COLO668 (cell line): Measurements from ENCODE around the gene AP1S3.
A peak's percentile ranks its signal among the peaks of the same experiment; 100 is the strongest.
"Not testable (repeated sequence)": the region's sequence is repeated elsewhere in the genome, so short reads cannot be mapped to it uniquely, and the experiment has no call there.

ENCODE experiments used
- DNase-seq: peaks from one replicate; lab custom pipeline; 2025; ENCODE audit not compliant: unreplicated experiment; lab: John Stamatoyannopoulos, UW

The AP1S3 gene

DNA sequence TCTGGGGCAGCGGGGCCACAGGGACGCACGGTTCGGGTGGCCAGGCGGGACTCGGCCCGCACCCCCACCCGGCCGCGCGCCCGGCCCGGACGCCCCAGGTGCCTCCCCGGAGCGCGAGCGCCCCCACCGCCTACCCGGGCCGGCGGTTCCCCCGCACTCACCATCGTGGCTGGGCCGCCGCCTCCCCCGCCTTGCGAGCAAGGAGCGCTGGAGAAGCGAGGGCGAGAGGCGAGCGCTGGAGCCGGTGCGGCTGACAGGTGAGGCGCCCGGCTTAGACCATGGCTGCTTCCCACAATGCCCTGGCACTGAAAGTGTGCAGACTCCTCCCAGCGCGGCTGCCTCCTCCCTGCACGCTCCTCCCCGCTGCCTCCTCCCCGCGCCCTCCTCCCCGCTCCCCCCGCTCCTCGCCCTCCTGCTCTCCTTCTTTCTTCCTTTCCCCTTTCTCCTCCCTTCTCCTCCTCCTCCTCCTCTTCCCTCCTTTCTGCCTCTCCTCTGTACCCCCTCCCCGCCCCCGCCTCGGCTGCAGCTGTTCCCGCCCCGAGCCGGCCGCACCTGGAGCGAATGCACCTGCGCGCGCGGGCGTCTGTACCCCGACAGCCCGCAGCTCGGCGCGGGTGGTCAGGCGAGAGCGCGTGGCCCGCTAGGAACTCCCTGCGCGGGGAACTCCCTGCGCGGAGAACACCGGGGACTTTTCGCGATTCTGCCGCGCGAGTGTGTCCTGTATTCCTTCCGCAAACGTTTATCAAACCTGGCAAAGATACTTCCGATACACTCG lies at the start of gene AP1S3:
AP1S3 (minus strand) TSS at position 296 of the 775 bp plus-strand sequence; CDS start at position 164, 132 bp downstream.
- peak; percentile 90 for DNase-seq

DNA sequence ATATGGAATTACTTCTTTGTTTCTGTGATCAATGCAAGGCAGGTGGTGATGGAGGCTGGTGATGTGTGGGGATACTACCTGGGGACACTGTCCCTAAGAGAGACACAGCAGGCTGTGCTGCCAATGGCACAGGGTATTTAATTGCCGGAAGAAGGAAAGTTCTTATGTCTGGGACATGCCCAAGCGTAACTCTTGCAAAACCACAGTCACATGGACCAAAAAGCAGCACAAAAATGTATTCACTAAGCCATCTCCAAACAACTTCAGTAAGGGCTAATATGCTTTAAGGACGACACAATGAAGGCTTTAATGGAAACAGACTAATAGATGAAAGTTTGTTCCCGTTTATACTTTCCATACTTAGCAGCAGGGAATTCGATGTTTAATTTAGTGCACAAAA lies 49.7 kb upstream of the AP1S3 start:
- DNase-seq: no peak

DNA sequence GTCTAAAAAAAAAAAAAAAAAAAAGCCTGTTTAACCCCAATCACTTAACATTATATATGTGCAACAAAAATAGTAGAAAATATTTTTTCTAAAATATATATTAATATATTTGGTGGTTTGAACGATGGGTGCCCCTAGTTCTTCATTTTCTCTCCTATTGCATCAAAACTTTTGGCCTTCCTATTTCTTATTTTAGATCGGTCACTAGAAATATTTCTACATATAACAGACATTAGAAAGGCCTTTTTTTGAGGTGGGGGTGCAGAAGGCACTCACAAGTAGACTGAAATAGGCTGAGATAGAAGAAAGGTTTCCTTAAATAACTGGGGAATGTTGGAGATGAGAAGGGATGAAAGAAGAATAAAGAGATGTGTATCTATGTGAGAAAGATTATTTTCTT lies 49.3 kb upstream of the AP1S3 start:
- no peak for DNase-seq

DNA sequence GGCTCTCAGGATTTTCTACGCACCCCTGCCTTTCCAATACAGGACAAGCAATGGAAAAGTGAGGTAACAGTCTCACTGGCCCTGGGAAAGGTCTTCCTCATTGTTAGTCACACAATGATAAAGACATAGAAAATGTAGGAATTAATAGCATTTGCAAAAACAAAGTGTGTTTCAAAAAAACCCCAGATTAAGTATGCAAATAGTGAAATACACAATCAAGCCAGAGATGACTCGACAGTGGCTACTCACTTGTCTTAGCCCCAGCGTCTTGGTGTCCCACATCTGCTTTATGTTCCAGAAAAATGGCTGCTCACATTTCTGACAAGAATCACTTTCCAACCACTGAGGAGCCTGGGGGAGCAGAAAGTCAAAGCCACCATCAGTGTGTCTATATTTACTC lies 47.0 kb upstream of the AP1S3 start:
- DNase-seq: no peak

DNA sequence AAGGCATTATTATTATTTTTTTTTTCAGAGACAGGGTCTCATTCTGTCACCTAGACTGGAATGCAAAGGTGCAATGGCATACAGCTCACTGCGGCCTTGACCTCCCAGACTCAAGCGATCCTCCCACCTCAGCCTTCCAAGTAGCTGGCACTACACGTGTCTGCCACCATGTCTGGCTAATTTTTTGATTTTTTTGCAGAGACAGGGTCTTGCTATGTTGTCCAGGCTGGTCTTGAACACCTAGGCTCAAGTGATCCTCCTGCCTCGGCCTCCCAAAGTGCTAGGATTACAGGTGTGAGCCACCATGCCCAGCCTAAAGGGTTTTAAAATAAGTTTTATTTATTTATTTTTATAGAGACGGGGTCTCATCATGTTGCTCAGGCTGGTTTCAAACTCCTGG lies 45.3 kb upstream of the AP1S3 start:
- DNase-seq: no peak

DNA sequence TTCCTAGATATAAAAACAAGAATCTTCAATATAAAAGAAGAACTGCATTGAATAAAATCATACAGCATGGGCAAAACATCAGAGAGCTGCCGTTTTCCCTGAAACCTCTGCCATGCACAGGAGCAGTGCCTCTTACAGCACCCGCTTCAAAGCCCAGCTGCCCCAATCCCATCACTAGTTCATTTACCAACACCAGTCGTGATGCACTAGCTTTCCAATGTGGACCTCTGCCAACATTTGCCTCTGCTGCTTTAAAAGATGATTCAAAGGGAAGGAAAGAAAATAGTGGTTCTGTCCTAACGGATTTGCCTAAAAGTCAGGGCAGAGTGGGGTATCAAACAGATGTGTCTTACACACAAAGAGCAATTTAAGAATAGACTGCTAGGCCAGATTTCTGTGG lies 43.4 kb upstream of the AP1S3 start:
- no peak for DNase-seq

DNA sequence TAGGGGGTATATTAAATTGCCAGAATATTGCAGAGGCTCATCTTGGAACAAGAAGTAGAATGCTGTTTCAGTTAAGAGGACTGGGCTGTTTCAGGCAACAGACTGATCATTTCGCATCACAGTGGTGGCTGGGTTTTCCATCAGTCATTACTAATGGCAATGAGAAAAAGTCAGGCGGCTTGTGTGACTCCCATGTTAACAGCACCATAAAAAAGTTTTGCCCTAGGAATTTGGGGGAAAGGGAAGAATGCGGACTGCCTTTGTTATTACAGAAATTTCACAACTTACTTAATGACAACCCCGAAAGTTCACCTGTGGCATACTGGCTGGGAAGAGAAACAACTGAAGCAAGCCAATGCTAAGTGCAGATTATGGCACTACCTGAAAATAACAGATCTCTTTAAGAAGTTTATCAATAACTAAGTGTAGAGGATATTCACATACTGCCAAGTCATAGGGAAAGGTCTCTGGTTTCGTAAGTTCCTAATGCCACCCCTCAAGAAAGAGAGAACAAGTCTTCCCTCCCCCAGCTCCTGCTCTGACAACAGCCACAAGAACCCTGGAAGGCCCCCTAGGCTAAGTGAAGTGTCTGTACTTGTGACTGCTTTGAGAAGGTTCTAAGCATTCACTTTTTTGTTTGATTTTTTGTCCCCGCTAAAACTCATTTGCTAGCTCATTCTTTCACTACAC lies 40.5 kb upstream of the AP1S3 start:
- DNase-seq: no peak

DNA sequence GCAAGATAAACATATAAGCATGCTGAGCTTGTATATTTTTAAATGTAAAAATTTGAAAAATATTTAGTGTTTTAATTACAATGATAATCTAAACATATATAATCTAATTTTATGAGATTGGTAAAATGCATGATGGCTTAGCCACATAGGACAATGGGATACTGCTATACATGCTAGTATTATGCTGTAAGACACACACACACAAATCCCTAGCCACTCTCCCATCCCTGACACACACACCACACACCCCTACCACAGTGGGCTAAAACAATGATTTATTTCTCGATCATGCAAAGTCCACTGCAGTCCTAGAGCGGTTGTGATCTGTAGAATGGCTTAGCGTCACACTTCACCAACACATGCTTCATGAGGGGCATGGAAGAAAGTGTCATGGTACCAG lies 36.3 kb upstream of the AP1S3 start:
- DNase-seq: no peak

DNA sequence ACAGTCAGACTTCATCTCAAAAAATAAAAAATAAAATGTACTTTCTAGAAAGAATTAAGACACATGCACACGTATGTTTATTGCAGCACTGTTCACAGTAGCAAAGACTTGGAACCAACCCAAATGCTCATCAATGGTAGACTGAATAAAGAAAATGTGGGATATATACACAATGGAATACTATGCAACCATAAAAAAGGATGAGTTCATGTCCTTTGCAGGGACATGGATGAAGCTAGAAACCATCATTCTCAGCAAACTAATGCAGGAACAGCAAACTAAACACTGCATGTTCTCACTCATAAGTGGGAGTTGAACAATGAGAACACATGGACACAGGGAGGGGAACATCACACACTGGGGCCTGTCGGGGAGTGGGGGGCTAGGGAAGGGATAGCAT lies 35.4 kb upstream of the AP1S3 start:
- not testable (repeated sequence) for DNase-seq

DNA sequence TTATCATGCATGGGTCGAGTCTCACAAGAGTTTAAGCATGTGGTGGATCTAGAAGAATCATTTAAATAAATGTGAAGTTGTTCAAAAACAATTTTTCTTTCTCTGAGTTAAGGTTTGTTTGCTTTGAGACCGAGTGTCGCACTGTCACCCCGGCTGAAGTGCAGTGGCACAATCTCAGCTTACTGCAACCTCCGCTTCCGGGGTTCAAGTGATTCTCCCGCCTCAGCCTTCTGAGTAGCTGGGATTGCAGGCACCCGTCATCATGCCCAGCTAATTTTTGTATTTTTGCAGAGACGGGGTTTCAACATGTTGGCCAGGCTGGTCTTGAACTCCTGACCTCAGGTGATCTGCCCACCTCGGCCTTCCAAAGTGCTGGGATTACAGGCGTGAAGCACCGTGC lies 34.3 kb upstream of the AP1S3 start:
- DNase-seq: not testable (repeated sequence)

DNA sequence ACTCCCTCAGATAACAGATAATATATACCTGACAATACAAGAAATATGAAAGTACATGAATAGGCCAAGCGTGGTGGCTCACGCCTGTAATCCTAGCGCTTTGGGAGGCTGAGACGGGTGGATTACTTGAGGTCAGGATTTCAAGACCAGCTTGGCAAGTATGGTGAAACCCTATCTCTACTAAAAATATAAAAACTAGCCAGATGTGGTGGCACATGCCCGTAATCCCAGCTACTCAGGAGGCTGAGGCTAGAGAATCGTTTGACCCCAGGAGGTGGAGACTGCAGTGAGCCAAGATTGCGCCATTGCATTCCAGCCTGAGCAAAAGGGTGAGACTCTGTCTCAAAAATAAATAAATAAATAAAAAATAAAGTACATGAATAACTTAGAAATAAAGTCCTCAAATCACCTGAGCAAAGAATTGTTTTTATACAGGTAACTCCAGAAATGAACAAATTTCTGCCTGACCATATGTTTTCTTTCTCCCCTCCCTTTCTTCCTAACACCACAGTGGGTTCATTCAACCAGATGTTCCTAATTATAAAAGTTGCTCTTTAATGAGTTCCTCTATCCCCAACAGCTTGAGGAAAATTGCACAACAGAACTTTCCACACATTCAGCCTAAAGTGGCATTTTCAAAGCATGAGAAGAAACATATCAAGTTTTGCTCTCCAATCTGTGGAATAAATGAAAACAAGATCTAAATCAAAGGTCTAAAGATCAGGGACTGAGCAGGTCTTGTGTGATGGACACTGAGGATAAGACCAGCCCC lies 33.6 kb upstream of the AP1S3 start:
- DNase-seq: no peak

DNA sequence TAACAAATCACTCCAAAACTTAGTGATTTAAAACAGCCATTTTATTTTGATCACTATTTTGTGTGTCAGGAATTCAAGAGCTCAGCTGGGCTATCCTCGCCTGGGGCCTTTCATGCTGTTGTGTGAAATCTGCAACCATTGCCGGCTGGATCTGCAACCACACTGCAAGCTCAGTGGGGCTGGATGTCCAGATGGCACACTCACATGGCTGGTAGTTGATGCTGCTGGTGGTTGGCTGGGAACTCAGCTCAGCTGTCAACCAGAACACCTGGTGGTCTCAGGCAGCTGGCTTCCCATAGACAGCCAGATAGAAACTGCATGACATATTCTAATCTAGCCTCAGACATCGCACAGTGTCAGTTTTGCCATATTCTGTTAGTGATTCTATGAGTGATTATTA lies 30.6 kb upstream of the AP1S3 start:
- no peak for DNase-seq

DNA sequence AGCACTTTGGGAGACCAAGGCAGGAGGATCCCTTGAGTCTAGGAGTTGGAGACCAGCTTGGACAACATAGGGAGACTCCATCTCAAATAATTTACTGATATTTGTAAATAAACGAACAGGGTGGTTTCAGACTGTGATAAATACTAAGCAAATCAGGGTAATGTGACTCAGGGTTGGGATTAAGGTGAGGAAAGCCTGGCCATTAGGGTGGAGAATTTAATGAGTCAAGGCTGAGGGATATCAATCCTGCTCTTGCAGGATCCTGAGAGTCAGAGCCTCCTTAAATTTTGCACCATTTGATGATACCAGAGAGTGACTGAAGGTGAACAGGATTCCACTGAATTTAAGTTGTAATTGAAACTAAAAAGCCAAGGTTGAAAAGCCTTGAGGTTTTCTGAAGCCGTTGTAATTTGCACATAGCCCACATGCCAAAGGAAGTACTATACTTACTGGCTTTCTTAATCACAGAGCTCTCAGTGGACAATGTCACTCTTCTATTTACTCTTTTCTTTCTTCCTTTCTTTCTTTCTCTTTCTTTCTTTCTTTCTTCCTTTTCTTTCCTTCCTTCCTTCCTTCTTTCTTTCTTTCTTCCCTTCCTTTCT lies 28.6 kb upstream of the AP1S3 start:
- DNase-seq: no peak

DNA sequence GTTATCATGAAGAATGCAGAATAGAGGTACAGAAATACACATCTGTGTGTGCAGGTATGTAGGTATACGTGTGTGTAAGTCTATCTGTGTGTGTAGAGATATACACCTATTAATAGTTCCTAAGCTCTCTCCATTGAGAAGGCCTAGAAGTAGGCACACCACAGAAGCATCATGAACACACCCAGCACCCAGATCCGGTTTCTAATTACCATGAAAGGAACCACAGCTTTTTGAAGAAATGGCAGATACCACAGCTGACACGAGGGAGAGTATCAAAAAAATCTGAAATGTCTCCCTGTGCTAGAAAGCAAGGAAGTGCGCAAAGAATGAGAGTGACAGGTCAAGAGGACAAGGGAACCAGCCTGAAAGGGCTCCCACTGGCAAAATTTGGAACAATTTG lies 27.7 kb upstream of the AP1S3 start:
- DNase-seq: no peak

DNA sequence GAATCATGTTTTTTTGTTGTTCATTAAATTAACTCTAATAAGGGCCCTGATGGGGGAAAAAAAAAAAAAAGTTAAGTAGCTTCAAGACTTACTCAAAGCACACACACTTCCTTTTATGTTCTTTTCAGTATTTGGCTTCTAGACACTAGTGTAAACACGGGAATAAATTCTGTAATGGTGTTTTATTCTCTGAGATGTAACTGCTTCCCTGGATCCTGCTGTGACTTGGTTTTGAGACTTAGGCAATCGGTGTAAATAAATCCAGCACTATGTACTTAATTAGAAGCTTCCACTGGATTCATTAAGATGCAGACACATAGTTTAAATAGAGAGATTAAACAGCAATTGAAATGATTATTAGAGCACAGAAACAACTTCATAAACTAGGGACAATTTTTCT lies 26.1 kb upstream of the AP1S3 start:
- no peak for DNase-seq

DNA sequence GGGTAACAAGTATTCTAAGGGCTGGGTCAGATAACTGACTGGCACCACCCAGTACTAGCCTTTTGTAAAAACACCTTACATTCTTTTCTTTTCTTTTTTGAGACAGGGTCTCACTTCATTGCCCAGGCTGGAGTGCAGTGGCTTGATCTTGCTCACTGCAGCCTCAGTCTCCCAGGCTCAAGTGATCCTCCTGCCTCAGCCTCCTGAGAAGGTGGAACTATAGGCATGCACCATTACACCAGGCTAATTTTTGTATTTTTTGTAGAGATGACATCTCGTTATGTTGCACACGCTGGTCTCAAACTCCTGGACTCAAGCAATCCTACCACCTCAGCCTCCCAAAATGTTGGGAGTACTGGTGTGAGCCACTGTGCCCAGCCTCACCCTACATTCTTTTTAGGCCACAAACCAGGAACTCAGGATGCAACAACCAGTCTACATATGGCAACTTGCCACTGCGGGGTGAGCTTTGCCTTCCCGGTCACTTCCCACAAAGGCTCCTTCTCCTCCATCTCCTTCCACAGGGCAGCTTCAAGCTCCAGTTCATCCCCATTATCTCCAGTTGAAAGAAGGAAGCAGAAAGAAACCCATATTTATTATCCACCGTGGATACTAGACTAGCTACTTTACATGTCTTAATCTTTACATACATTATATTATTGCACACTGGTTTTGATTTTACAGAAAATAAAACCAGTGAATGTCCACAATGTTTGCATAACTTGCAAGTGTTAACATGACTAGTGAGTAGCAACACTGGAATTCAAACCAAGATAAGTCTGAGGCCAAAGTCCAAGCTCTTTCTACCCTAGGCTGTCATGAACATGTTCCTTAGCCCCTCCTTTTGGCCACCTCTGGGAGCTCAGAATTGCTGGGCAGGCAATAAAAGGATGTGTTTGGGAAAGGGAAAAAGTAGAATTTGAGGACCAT lies 23.7 kb upstream of the AP1S3 start:
- no peak for DNase-seq

DNA sequence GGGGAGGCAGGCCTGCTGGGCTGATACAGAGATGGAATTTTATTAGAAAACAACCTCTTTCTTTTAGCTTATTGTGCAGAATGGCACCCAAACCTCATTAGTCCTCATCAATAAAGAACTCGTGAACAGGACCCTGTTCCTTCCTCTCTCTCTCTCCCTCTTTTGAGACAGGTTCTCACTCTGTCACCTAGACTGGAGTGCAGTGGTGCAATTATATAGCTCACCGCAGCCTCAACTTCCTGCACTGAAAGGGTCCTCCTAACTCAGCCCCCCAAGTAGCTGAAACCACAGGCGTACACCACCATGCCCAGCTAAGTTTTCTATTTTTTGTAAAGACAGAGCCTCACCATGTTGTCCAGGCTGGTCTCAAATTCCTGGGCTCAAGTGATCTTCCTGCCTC lies 21.7 kb upstream of the AP1S3 start:
- no peak for DNase-seq

DNA sequence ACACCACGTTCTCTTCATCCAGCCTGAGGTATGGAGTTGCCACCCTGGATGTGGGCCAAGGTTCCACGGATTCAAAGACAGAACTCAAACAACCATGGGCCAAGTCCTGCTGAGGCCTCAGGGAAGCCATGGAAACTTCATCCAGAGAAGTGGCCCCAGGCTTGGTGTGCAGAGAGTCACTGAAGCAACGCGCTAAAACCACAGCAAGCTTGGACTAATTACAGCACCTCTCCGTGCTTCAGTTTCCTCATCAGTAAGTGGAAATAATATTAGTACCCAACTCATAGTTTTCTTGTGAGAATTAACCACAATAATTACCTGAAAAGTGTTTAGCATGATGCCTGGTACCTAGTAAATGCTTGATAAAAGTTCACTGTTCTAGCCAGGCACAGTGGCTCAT lies 19.2 kb upstream of the AP1S3 start:
- no peak for DNase-seq

DNA sequence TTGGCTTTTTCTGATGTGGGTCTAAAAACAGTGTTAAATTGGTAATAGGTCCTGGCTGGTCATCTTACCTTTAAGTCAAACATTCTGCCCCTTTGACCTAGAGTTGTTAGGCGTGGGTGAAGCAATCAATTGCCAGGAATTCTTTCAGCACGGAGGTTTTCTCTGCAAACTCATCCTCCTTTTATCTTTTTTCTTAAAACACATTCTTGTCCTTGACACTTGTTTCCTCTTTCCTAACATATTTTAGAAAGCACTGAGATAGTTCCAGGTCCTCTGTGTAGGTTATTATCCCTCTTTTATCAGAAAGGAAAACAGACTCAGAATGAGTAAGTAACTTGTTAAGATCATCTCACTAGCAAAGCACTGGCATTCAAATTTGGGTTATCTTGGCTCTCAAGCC lies 18.6 kb upstream of the AP1S3 start:
- no peak for DNase-seq

DNA sequence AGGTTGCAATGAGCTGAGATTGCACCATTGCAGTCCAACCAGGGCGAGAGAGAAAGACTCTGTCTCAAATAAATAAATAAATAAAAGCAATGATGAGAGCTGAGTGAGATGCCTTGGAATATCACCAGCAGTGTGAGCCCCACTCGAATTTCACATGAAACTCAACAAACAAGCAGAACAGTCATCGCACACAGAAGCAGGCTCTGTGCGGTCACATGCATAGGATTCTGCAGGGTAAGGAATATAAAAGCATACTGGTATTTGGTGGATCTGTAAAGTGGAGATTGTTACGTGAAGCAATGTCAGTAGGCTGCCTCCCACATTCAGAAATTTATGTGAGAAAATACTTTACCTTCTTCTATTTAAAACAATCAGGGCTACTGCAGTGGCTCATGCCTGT lies 18.0 kb upstream of the AP1S3 start:
- no peak for DNase-seq

DNA sequence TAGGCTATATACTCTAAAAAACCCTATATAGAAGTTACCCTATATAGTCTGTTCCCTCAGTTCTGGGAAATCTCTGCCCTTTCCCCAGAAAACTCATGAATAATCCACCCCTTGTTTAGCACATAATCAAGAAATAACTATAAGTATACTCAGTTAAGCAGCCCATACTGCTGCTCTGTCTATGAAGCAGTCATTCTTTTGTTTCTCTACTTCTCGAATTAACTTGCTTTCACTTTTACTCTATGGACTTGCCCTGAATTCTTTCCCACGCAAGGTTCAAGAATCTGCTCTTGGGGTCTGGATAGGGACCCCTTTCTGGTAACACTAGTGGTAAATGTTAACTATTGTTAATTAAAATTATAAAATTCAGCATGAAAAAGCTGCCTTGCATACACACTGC lies 17.4 kb upstream of the AP1S3 start:
- no peak for DNase-seq
